SIG-M5 (cell line): Measurements from ENCODE around the gene WASF2.
"Not testable (repeated sequence)": the region's sequence is repeated elsewhere in the genome, so short reads cannot be mapped to it uniquely, and the experiment has no call there.

Experiments used
- DNase-seq: peaks from one replicate; lab custom pipeline; 2025; lab: John Stamatoyannopoulos, UW

WASF2 gene, protein sequence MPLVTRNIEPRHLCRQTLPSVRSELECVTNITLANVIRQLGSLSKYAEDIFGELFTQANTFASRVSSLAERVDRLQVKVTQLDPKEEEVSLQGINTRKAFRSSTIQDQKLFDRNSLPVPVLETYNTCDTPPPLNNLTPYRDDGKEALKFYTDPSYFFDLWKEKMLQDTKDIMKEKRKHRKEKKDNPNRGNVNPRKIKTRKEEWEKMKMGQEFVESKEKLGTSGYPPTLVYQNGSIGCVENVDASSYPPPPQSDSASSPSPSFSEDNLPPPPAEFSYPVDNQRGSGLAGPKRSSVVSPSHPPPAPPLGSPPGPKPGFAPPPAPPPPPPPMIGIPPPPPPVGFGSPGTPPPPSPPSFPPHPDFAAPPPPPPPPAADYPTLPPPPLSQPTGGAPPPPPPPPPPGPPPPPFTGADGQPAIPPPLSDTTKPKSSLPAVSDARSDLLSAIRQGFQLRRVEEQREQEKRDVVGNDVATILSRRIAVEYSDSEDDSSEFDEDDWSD

DNA sequence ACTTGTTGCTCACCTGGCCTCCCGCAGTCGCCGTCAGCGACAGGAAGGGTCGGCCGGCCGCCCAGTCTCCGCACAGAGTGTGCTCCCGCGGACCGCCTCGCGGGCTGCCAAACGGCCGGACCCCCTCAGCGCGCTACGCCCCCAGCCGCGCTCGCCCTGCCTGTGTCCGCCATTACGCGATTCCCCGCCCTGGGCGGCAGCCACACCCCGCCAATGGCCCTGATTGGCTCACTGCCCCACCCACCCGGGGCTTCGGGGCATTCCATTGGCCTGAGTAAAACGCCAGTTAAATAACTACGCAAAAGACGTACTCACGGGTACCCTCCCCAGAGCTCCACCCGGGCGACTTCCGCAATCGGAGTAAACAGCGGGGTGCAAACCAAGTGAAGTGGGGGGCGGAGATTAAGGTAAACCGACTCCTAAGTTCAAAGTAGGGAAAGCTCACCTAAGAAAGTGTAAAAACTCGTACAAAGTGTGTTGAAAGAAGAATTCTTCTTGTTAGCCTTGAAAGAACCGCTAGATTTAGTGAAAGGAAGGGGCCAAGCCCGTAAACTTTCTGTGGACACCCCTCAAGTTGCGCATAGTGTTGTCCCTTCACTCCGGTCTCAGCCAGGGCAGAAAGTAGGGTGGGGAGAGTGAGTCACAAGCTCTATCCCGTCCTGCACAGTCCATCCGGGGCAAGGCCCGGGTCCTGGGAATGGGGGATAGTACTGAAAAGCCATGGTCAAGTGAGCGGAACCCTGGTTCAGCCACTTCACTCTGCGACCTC, at the start of gene WASF2:
WASF2 (minus strand) TSS at position 195 of the 769 bp plus-strand sequence. CDS start 61,277 bp downstream, outside the sequence.
- peak; percentile 68 for DNase-seq

DNA sequence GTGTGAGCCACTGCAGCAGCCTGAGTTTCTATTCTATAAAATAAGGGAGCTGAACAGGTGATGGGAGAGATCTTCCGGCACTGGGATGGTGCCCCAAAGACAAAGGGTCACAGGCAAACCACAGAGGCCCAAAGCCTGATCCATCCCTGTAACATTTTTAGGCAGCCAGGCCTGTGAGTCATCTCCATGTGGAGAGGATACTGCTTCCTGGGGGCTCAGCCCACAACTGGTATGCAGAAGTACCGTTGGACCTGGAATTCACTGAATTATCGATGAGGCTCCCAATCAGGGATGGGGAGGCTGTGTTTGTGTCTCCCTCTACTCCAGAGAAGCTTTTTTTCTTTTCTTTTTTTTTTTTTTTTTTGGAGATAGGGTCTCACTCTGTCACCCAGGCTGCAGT, 48.8 kb upstream of the WASF2 start:
- DNase-seq = no peak

- not testable (repeated sequence) for DNase-seq
Measured at GRCh38 chr1:27538305-27538676, 48.3 kb upstream of the WASF2 start.

- no peak for DNase-seq
Measured at GRCh38 chr1:27536767-27537166, 46.8 kb upstream of the WASF2 start.

GRCh38 chr1:27536010-27536757, 46.2 kb upstream of the WASF2 start:
- DNase-seq = no peak

GRCh38 chr1:27535386-27535785, 45.4 kb upstream of the WASF2 start:
- DNase-seq = no peak

GRCh38 chr1:27531959-27532685, 42.2 kb upstream of the WASF2 start:
- no peak for DNase-seq

DNA sequence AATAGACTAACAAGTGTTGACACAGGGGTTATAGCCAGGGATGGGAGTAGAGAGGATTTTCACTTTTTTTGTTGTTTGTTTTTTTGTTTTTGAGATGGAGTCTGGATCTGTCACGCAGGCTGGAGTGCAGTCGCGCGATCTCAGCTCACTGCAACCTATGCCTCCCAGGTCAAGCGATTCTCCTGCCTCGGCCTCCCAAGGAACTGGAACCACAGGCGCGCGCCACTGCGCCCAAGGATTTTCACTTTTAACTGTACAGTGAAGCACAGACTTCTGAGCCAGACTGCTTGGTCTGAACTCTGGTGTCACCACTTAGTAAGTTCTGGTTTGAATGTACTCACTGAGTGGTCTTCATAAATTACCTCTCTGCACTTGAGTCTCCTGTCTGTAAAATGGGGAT, 40.2 kb upstream of the WASF2 start:
- no peak for DNase-seq

DNA sequence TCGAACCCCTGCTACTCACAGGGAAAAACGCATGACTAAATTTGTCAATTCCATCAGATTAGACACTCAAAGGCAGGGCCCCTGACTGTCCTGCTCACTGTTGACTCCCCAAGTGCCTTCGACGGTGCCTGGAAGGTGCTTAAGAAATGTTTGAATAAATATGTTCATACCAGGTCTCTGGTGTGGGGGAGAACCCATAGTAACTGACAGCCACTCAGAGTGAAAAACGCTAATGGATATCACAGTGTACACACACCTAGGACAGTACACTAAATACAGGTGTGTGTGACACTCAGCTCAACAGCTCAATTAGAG, 39.7 kb upstream of the WASF2 start:
- no peak for DNase-seq

DNA sequence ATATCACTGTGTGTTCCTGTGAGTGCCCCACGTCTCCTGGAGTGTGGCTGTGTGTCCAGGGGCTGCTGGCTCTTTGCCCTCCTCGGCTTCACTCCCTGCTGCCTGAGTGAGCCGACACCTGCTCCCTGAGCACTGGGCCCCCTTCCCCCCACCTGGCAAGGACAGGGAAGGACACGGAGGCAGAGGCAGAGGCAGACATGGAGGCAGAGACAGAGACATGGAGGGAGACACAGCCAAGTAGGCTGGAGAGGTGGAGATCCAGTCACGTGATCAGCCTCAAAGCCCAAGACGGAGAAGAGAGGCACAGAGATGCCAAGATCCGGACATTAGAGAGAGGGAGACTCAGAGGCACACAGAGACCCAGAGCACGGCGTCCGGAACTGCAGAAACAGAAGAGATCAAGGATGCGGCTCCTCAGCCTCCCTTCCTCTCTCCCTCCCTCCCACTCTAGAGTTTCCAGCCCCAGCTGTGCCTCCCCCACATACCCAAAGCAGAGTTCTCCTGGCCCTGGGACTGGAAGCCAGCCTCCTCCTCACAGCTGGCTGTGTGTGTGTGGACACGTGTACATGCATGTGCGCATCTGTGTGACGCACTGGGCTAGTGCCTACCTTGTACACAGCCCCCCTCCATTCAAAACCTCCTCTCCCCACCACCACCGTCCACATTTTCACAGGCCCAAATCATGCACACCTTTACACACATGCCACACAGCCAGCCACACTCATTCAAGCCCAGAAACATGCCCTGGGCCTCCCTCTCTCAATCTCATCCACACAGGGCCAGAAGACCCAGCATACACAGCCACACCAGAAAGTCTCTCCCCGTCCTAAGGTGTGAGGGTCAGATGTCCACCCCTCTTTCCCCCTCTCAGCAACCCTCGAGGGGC, 39.1 kb upstream of the WASF2 start:
- no peak for DNase-seq

DNA sequence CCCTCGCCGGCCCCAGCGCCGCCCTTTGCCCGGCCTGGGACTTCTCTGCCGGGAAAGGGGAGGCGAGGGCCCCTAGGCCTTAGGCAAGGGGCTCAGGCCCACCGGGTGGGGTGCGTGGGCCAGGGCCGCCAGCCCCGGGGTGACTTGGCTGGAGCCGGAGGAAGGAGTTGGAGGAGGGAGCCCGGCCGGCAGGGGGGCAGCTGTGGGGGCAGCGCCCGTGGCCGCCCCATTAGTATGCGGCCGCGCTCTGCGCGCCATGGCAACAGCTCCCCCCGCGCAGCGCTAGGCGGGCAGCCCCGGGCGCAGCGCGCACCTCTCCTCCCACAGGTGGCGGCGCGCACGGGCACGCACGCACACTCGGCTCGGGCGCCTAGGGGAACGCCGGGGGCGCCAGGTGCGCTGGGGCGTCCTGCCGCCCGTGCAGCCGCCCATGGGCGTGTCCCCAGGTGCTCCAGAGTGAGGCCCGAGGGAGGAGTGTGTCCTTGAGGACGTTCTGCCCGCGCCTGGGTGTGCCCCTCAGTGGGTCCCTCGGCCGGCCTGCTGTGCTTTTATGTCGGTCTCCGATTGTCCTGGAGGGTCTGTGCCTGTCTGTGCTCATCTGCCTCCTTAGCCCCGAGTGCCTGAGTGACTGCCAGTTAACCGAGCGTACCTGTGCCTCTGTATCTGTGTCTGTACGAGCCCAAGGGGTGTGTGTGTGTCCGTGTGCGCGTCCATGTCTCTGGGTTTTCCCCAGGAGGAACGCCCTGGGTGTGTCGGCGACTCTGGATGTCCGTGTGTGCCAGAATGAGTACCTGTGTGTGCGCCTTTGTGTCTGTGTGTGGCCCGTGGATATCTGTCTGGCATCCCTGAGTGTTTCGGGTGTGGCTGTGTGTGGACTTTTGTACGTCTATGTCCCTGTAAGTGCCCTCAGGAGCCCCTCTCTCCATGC, 38.2 kb upstream of the WASF2 start:
- no peak for DNase-seq

DNA sequence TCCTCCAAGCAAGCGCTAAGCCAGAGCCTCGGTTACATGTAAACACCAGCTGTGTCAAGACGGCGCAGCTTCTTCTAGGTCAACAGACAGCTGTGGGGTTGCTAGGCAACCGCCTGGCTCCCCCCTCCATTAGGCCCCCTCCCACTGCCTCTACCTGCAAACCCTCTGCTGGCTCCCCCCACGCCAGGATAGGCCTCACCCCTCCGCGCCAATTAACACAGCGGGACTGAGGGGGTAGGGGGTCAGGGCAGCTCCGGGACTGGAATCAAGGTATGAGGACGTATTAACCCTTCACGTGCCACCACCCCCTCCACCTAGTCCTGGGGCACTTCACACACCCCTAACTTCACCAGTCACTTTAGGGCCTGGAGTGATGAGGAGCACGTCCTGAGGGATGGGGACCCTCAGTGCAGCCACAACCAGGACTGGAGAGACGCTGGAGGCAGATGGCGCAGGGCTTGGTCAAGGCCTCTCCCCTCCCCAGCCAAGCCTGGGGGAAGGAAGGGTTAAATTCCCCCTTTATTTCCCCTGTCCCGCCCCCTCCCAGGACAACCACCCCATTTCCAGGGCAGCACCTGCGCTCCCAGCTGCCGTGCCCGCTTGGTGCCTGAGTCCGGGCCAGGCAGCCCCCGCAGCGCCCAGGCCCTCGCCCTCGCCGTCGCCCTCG, 37.4 kb upstream of the WASF2 start:
- no peak for DNase-seq

GRCh38 chr1:27526569-27527222, 36.7 kb upstream of the WASF2 start:
- no peak for DNase-seq

DNA sequence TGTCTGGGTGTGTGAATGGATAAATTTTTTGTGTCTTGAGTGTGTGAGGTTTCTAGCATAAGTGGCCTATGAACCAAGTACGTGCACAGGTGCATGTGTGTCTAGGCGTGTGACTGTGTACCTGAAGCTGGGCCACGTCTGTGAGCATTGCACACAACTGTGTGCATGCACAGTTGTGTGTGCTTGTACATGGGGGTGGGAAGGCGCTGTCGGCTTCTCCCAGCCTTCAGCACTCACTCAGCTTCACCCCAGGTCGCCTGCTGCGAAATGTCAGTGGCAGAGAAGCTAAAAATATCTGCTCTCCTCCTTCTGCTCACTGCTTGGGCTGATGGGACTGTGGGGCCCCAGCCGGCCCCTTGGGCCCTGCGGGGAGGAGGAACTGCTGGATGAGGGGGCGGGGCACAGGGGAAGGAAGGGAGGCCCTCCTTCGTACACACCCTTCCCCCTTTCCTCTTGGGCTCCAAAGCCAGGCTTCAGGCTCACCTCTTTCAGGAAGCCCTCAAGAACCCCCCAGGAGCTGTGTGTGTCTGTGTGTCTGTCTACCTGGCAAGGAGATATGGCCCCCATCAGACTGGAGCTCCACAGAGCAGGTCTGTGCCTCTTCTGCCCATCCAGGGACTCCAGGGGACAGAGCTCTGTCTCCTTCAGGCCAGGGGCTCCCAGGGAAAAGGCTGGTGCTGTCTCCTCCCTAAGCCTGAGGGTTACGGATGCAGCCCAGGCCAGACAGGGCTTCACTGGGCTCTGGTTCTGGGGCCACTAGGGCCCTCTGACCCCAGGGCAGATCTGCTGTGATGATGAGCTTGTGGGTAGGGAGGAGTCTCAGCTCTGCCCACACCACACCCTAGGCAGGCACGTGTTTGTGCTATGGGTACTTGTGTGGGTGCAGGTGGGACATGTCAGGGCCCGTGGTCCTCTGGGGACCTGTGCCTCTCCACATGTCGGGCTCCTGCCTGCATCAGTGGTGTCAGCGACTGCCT, 35.6 kb upstream of the WASF2 start:
- DNase-seq = peak; percentile 74

- DNase-seq = no peak
Measured at GRCh38 chr1:27523337-27524020, 33.5 kb upstream of the WASF2 start.

DNA sequence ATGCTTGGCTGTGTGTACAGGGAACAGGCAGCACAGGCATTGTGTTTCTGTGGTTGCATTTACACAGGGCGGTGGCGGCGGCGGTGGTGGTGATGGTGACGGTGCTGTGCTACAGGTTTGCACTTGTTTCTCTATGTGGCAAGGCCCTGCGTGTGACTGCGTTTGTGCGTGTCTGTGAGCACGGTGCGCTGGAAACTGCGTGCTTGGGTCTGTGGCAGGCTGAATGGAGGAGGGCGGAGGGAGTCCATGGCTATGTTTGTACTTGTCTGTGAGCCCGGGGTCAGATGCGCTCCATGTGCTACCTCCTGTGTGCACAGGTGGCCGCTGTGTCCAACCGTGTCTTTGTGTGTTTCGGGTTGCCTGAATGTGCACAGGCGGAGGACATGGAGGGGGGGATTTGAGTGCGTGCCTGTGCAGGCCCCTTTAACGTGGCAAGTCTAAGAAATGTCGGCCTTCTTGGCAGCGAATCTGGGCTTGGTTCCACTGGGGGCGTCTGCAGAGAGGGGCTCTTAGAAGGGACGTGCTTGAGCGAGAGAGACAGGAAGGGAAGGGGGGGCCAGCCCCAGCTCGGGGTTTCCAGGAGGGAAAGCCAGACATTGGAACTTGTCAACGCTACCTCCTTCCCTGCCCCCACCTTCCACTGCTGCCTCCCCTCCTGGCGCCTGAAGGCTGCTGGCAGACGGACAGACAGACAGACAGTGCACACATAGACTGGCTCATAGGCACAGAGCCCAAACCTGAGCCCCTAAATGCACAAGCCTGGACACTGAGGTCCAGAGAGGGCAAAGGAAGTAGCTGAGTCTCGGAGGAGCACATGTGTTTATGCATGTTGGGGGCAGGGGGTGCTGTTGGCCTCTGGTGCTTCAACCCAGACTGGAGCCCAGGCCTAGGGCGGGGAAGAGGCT, 32.7 kb upstream of the WASF2 start:
- no peak for DNase-seq
